MCF 10A (cell line): Measurements from ENCODE around the gene MORF4L1. TPM values are rescaled to one million over a fixed set of nuclear protein-coding genes. Genes with fewer than 3 reads are reported as not detected.
"Not testable (repeated sequence)": the region's sequence is repeated elsewhere in the genome, so short reads cannot be mapped to it uniquely, and the experiment has no call there.

ENCODE experiments used
- BruUV-seq: library from RNA; stranded (reverse); fragments of 400-500 nt; replicated peaks from 2 replicates; lab custom pipeline; 2021; lab: Mats Ljungman, UMichigan
- CTCF ChIA-PET: fragments of 300-600 bp; sonication (Branson Sonifier 250); formaldehyde crosslinking; extraction: SDS; loops from one replicate; lab custom pipeline; 2021; ENCODE audit warnings: antibody characterized with exemption, inconsistent platforms; lab: Yijun Ruan, JAX
- POLR2A ChIA-PET: fragments of 300-600, 350-650 bp; sonication (Branson Sonifier 250); formaldehyde crosslinking; extraction: SDS; loops from one replicate; lab custom pipeline; 2020; ENCODE audit warnings: antibody characterized with exemption, inconsistent platforms; lab: Yijun Ruan, JAX
- DNase-seq: peaks from one replicate; pipeline ENCODE4 v3.0.0-alpha.2; 2018; ENCODE audit not compliant: unreplicated experiment
- H3K27ac Mint-ChIP-seq: one replicate; pipeline ENCODE4 v1.8.0; 2022; ENCODE audit warnings: mild to moderate bottlenecking, low read depth, mixed read lengths; ENCODE audit not compliant: unreplicated experiment
- H3K27me3 Mint-ChIP-seq: one replicate; pipeline ENCODE4 v1.8.0; 2022; ENCODE audit warnings: mixed read lengths; ENCODE audit not compliant: insufficient read depth, unreplicated experiment
- H3K36me3 Mint-ChIP-seq: one replicate; pipeline ENCODE4 v1.8.0; 2022; ENCODE audit warnings: mild to moderate bottlenecking, moderate library complexity, mixed read lengths; ENCODE audit not compliant: insufficient read depth, unreplicated experiment
- H3K4me1 Mint-ChIP-seq: one replicate; pipeline ENCODE4 v1.8.0; 2022; ENCODE audit warnings: mixed read lengths; ENCODE audit not compliant: insufficient read depth, unreplicated experiment
- H3K4me3 Mint-ChIP-seq: one replicate; pipeline ENCODE4 v1.8.0; 2022; ENCODE audit warnings: mild to moderate bottlenecking, moderate library complexity, mixed read lengths; ENCODE audit not compliant: unreplicated experiment
- H3K9me3 Mint-ChIP-seq: one replicate; pipeline ENCODE4 v1.8.0; 2022; ENCODE audit warnings: mixed read lengths; ENCODE audit not compliant: unreplicated experiment
- CTCF ChIP-seq: fragments of 200-600 bp; IDR thresholded peaks from one replicate; pipeline ENCODE4 v1.8.0; 2022; ENCODE audit warnings: antibody characterized with exemption, mild to moderate bottlenecking; ENCODE audit not compliant: unreplicated experiment
- intact Hi-C: fragments of 100-400 bp; cut with micrococcal nuclease; formaldehyde crosslinking; loops from 2 replicates; pipeline ENCODE4 v1.14.1; 2022
- total RNA-seq: library from RNA; stranded (reverse); gene quantifications from 2 replicates; pipeline ENCODE4 v1.2.3, GENCODE V29; 2022

The MORF4L1 gene
- total RNA-seq, 1 experiment from 2014 or later: 264 TPM

DNA sequence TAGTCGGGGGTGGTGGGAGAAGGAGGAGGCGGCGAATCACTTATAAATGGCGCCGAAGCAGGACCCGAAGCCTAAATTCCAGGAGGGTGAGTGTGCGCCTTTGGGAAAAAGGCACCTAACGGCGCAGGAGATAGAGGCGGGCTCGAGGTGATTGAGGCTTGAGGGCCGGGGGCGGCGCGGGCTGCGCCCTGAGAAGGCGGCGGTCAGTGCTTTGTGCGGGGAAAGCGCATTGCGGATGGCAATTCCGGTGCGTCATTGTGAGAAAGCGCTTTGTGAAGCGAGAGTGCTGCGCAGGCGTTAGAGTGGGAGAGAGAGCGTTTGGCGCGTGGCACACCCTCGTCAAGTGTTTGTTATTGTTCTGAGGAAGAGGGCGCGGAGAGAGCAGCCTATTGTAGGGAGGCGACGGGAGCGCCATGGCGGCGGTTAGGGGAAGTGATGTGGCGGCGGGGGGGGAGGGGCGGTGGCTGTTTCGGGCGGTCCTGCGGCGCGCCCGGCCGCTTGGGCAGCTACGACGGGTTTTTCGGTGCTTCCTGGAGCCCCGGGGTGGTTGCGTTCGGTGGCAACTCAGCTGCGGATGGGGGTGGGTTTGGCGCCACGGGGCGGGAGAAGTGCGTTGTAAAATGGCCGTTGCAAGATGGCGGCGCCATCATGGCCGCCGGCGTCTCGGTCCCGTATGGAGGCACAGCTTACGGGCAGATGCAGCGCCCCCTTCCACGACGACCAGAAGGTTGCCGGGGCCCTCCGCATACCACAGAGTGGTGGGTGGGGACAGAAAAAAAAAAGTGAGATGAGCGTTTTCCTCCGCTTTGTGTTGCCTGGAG, 492 bp downstream of the MORF4L1 start:
- no TSS peak for BruUV-seq
- intact Hi-C loops: loop anchor here (5.0 kb wide), 1 partner anchor 116 kb away; no protein-coding TSS in a partner anchor
- TF ChIP-seq CTCF: peak; percentile 4
- Mint-ChIP-seq H3K27ac (peak overlapping the region; percentile 100), H3K36me3 (peaks cover 18% of the 10 kb centered on the region), H3K4me3 (peak overlapping the region; percentile 98), H3K9me3 (no peaks in the 10 kb centered on the region), H3K4me1 (peaks cover 23% of the 10 kb centered on the region), H3K27me3 (no peaks in the 10 kb centered on the region)
- CTCF ChIA-PET: interaction anchor here (0.6 to 1.0 kb wide), 10 partner anchors 11 to 1380 kb away, joined by 3 to 6 read pairs (median 4); no protein-coding TSS in a partner anchor
- DNase-seq: peak; percentile 90
- POLR2A ChIA-PET: interaction anchor here (0.6 to 2.3 kb wide), 22 partner anchors 9 to 759 kb away, joined by 3 to 14 read pairs (median 5); partner anchors contain the start of genes ADAMTS7, CHRNA5, IDH3A and PSMA4

DNA sequence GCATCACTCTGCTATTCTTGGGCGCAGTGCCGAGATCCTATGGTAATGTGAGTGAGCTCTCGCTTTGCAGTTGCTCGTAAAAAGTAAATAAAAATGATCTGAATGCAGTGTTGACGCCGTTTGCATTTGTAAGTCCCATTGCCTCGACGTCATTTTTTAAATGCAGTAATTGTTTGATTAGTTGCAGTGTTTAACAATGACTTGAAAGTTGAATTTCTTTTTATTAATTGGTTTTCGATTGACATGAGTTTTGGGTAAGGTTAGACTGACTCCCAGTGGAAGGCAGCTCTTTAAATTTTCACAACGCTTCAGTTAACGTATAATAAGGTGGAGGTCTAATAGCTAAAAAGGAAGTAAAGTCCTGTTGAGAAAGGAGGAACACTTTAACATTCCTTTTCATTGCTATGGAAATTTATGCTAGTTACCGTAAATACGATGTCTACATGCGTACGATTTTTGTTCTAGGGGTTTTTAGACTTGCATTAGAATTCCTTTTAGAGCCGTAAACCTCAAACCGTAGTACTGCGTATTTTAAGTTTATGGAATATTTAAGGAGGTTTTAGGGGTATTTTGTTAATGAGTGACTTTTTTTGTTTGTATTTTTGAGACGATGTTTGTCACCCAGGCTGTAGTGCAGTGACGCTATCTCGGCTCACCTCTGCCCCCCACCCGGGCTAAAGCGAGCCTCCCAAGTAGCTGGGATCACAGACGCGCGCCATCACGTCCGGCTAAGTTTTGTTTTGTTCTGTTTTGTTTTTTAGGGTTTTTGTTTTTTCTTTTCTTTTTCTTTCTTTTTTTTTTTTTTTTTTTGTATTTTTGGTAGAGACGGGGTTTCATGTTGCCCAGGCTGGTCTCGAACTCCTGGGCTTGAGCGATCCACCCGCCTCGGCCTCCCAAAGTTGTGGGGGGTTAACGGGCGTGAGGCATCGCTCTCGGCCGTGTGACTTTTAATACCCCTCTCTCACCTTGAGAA, 1.4 kb downstream of the MORF4L1 start:
- DNase-seq: no peak
- no peak for TF ChIP-seq CTCF
- Mint-ChIP-seq H3K4me3 (peak overlapping the region; percentile 98), H3K27me3 (no peaks in the 10 kb centered on the region), H3K4me1 (peaks cover 25% of the 10 kb centered on the region), H3K27ac (peak overlapping the region; percentile 100), H3K36me3 (peaks cover 18% of the 10 kb centered on the region), H3K9me3 (no peaks in the 10 kb centered on the region)
- BruUV-seq: TSS peak; percentile 43
- ChIA-PET POLR2A (interaction anchor here (0.7 to 2.3 kb wide), 17 partner anchors 9 to 725 kb away, joined by 3 to 14 read pairs (median 4); partner anchors contain the start of genes ADAMTS7, CHRNA5, IDH3A and PSMA4), CTCF (interaction anchor here (0.6 to 1.5 kb wide), 12 partner anchors 10 to 1381 kb away, joined by 3 to 6 read pairs (median 4); no protein-coding TSS in a partner anchor)
- intact Hi-C loops: loop anchor here (5.0 kb wide), 1 partner anchor 117 kb away; no protein-coding TSS in a partner anchor

DNA sequence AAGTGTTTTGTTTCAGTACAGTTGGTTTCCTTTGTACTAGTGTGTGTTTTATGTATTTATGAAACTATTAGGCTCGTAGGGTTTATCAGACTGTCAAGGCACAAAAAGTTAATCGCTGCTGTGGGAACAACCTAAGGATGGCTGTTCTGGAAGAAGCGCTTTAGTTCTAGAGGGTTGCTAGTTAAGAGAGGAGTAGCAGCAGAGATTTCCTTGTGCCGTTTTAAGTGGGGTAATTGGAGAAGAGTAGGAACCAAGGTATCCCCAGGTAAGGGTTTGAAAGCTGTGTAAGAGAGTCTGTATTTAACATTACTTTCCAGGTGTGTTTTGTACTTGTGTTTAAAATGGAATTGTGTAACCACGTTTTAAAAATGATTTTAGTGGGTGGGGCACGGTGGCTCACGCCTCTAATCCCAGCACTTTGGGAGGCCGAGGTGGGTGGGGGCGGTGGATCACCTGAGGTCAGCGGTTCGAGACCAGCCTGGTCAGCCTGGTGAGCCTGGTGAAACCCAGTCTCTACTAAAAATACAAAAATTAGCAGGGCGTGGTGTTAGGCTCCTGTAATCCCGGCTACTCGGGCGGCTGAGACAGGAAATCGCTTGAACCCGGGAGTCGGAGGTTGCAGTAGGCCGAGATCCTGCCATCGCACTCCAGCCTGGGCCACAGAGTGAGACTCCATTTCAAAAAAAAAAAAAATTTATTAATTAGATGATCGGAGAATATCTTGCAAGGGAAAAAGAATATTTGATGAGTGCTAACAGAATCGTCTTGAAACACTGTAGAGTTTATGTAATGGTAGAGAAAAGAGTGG, 2.6 kb downstream of the MORF4L1 start:
- no peaks in the 10 kb centered on the region for H3K9me3 Mint-ChIP-seq
- no TSS peak for BruUV-seq
- ChIA-PET POLR2A (no interaction called here), CTCF (interaction anchor here (1.1 to 1.5 kb wide), 2 partner anchors 34 to 76 kb away, joined by 3 read pairs; no protein-coding TSS in a partner anchor)
- H3K4me3 Mint-ChIP-seq: peak overlapping the region; percentile 98
- peak overlapping the region; percentile 100 for H3K27ac Mint-ChIP-seq
- no peaks in the 10 kb centered on the region for H3K27me3 Mint-ChIP-seq
- TF ChIP-seq CTCF: no peak
- H3K36me3 Mint-ChIP-seq: peaks cover 28% of the 10 kb centered on the region
- DNase-seq: no peak
- H3K4me1 Mint-ChIP-seq: peaks cover 25% of the 10 kb centered on the region
- intact Hi-C loops: no loop called here

DNA sequence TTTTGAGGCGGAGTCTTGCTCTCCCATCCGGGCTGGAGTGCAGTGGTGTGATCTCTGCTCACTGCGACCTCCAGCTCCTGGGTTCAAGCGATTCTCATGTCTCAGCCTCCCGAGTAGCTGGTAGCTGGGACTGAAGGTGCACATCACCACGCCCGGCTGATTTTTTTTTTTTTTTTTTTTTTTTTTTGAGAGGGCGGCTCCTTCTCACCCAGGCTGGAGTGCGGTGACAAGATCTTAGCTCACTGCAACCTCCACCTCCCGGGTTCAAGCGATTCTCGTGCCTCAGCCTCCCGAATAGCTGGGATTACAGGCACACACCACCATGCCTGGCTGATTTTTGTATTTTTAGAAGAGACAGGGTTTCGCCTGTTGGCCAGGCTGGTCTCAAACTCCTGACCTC, 4.3 kb downstream of the MORF4L1 start:
- intact Hi-C loops, DNase-seq, H3K4me3 Mint-ChIP-seq, H3K27ac Mint-ChIP-seq, H3K27me3 Mint-ChIP-seq, H3K9me3 Mint-ChIP-seq, BruUV-seq: not testable (repeated sequence)
- CTCF ChIA-PET: interaction anchor here (0.6 to 1.1 kb wide), 3 partner anchors 17 to 79 kb away, joined by 3 to 6 read pairs (median 3); no protein-coding TSS in a partner anchor
- Mint-ChIP-seq H3K36me3 (peaks cover 44% of the 10 kb centered on the region), H3K4me1 (peaks cover 20% of the 10 kb centered on the region)
- POLR2A ChIA-PET: interaction anchor here (0.6 kb wide), 1 partner anchor 1782 kb away, joined by 3 read pairs; no protein-coding TSS in a partner anchor
